ENCODE results near the gene EPB41.

EPB41 gene

GRCh38 chr1:29120367-29120766 lies 206.0 kb downstream of the EPB41 start:
- CTCF ChIA-PET, result interaction anchor here (0.6 to 0.7 kb wide), 2 partner anchors 10 to 88 kb away, joined by 3 read pairs; no protein-coding TSS in a partner anchor

More at GRCh38 chr1:29120367-29120766, 206.0 kb downstream of the EPB41 start:
- POLR2A ChIA-PET, result no interaction called here
- Histone ChIP-seq H3K9me3 (ENCODE audit: control insufficient read depth, insufficient read depth, low read depth, low read length) (no peaks in the 10 kb centered on the region), H3K4me1 (ENCODE audit: control insufficient read depth, insufficient read depth, low read length) (no peaks in the 10 kb centered on the region), H3K27ac (ENCODE audit: extremely low read depth, low read depth, low read length) (no peak overlapping the region), H3K36me3 (ENCODE audit: control insufficient read depth in 2 of 2, insufficient read depth in 1 of 2, low read length in 2 of 2) (peaks cover 6 to 30% of the 10 kb centered on the region in 2 experiments; a peak in 2 of 3 replicates), H3K4me3 (ENCODE audit: low read depth, low read length) (no peak overlapping the region)
- TF ChIP-seq ZNF433 (tag by site-specific recombination; IDR thresholded peaks at IDR 0.05; ENCODE audit: low read depth), result no peak
- TF ChIP-seq ZNF2 (tag by site-specific recombination; IDR thresholded peaks at IDR 0.05), result no peak
- no peak for TF ChIP-seq ZNF426 (tag by site-specific recombination; IDR thresholded peaks at IDR 0.05)
- TF ChIP-seq TRIM28 (IDR thresholded peaks at IDR 0.05; ENCODE audit: borderline replicate concordance, low read length), result no peak
- no peak for TF ChIP-seq PBX3 (CRISPR knock-in tag; IDR thresholded peaks at IDR 0.05)
- no peak for TF ChIP-seq TCF7L2 (IDR thresholded peaks at IDR 0.05; ENCODE audit: borderline replicate concordance, low read depth, low read length)
- no peak for TF ChIP-seq ZNF366 (tag by site-specific recombination; conservative IDR thresholded peaks at IDR 0.05)
- TF ChIP-seq ZNF350 (tag by site-specific recombination; IDR thresholded peaks at IDR 0.05), result no peak
- no peak for TF ChIP-seq ZNF354C (tag by site-specific recombination; IDR thresholded peaks at IDR 0.05; ENCODE audit: borderline replicate concordance, low read depth)
- no peak for TF ChIP-seq ZNF624 (tag by site-specific recombination; IDR thresholded peaks at IDR 0.05)
- TF ChIP-seq ZNF530 (tag by site-specific recombination; IDR thresholded peaks at IDR 0.05; ENCODE audit: low read depth), result no peak
- TF ChIP-seq ZNF341 (tag by site-specific recombination; IDR thresholded peaks at IDR 0.05; ENCODE audit: low read depth), result no peak
- TF ChIP-seq INSM2 (tag by site-specific recombination; IDR thresholded peaks at IDR 0.05), result no peak
- TF ChIP-seq ZBTB49 (tag by site-specific recombination; IDR thresholded peaks at IDR 0.05; ENCODE audit: low read depth), result no peak
- no peak for TF ChIP-seq ZNF776 (tag by site-specific recombination; IDR thresholded peaks at IDR 0.05; ENCODE audit: borderline replicate concordance)
- no peak for TF ChIP-seq ZNF221 (tag by site-specific recombination; IDR thresholded peaks at IDR 0.05; ENCODE audit: borderline replicate concordance)
- no peak for TF ChIP-seq ZNF501 (tag by site-specific recombination; IDR thresholded peaks at IDR 0.05)
- no peak for TF ChIP-seq ZFP69B (tag by site-specific recombination; IDR thresholded peaks at IDR 0.05)
- no peak for TF ChIP-seq PRDM10 (tag by site-specific recombination; IDR thresholded peaks at IDR 0.05)
- no peak for TF ChIP-seq BCL11B (tag by site-specific recombination; IDR thresholded peaks at IDR 0.05; ENCODE audit: low read depth)
